Glutamatergic neuron (in vitro differentiated cells): Measurements from ENCODE around the gene FOXQ1. TPM values are rescaled to one million over a fixed set of nuclear protein-coding genes. Genes with fewer than 3 reads are reported as not detected.

Source experiments
- DNase-seq: peaks from one replicate; pipeline ENCODE4 v3.0.0; 2022
- H3K27ac Mint-ChIP-seq: one replicate; pipeline ENCODE4 v1.8.0; 2020; ENCODE audit warnings: mild to moderate bottlenecking, mixed read lengths, inconsistent platforms; ENCODE audit not compliant: unreplicated experiment
- H3K27me3 Mint-ChIP-seq: one replicate; pipeline ENCODE4 v1.8.0; 2020; ENCODE audit warnings: mild to moderate bottlenecking, moderate library complexity, mixed read lengths, inconsistent platforms; ENCODE audit not compliant: unreplicated experiment
- H3K36me3 Mint-ChIP-seq: one replicate; pipeline ENCODE4 v1.8.0; 2020; ENCODE audit warnings: mild to moderate bottlenecking, mixed read lengths, inconsistent platforms; ENCODE audit not compliant: unreplicated experiment
- H3K4me1 Mint-ChIP-seq: one replicate; pipeline ENCODE4 v1.8.0; 2020; ENCODE audit warnings: mild to moderate bottlenecking, low read depth, mixed read lengths, inconsistent platforms; ENCODE audit not compliant: unreplicated experiment
- H3K4me3 Mint-ChIP-seq: one replicate; pipeline ENCODE4 v1.8.0; 2020; ENCODE audit warnings: mild to moderate bottlenecking, mixed read lengths, inconsistent platforms; ENCODE audit not compliant: unreplicated experiment
- H3K9me3 Mint-ChIP-seq: one replicate; pipeline ENCODE4 v1.8.0; 2020; ENCODE audit warnings: mild to moderate bottlenecking, moderate library complexity, mixed read lengths, inconsistent platforms; ENCODE audit not compliant: unreplicated experiment
- CTCF ChIP-seq: fragments of 200-600 bp; sonication (generic); IDR thresholded peaks from one replicate; pipeline ENCODE4 v1.5.0; 2021; ENCODE audit not compliant: partially characterized antibody, unreplicated experiment
- total RNA-seq: library from RNA; stranded (reverse); fragmentation: NEBNext Ultra II Directional; extraction: Animal tissue kit (Norgen Biotek cat#: 25700); gene quantifications from one replicate; pipeline ENCODE4 v1.2.1, GENCODE V29; 2021; ENCODE audit not compliant: unreplicated experiment

FOXQ1 gene
- total RNA-seq, 1 donor from 2014 or later = 1.9 TPM

- no peak overlapping the region for H3K4me3 Mint-ChIP-seq
- H3K36me3 Mint-ChIP-seq = peaks cover 5% of the 10 kb centered on the region
- H3K27me3 Mint-ChIP-seq = peaks cover 3% of the 10 kb centered on the region
- TF ChIP-seq CTCF = no peak
- H3K27ac Mint-ChIP-seq = no peak overlapping the region
- no peak for DNase-seq
- H3K9me3 Mint-ChIP-seq = no peaks in the 10 kb centered on the region
- H3K4me1 Mint-ChIP-seq = no peaks in the 10 kb centered on the region
These were observed 23.6 kb downstream of the FOXQ1 start for GRCh38 chr6:1335367-1336037.

- no peak for TF ChIP-seq CTCF
- Mint-ChIP-seq H3K4me1 (no peaks in the 10 kb centered on the region), H3K27ac (no peak overlapping the region), H3K27me3 (peaks cover 3% of the 10 kb centered on the region), H3K9me3 (no peaks in the 10 kb centered on the region), H3K36me3 (no peaks in the 10 kb centered on the region), H3K4me3 (no peak overlapping the region)
- no peak for DNase-seq
These were observed 24.4 kb downstream of the FOXQ1 start for GRCh38 chr6:1336246-1336843.

- Mint-ChIP-seq H3K27ac (no peak overlapping the region), H3K4me3 (no peak overlapping the region), H3K36me3 (no peaks in the 10 kb centered on the region), H3K9me3 (no peaks in the 10 kb centered on the region), H3K4me1 (no peaks in the 10 kb centered on the region), H3K27me3 (peaks cover 3% of the 10 kb centered on the region)
- no peak for TF ChIP-seq CTCF
- no peak for DNase-seq
These were observed 25.9 kb downstream of the FOXQ1 start for GRCh38 chr6:1337791-1338190.

- DNase-seq = no peak
- no peaks in the 10 kb centered on the region for H3K27me3 Mint-ChIP-seq
- H3K36me3 Mint-ChIP-seq = peaks cover 18% of the 10 kb centered on the region
- TF ChIP-seq CTCF = no peak
- H3K27ac Mint-ChIP-seq = no peak overlapping the region
- no peak overlapping the region for H3K4me3 Mint-ChIP-seq
- H3K9me3 Mint-ChIP-seq = no peaks in the 10 kb centered on the region
- H3K4me1 Mint-ChIP-seq = no peaks in the 10 kb centered on the region
These were observed 34.2 kb downstream of the FOXQ1 start for GRCh38 chr6:1346101-1346500.

- Mint-ChIP-seq H3K4me1 (no peaks in the 10 kb centered on the region), H3K36me3 (peaks cover 18% of the 10 kb centered on the region), H3K27me3 (no peaks in the 10 kb centered on the region), H3K4me3 (no peak overlapping the region), H3K27ac (no peak overlapping the region), H3K9me3 (no peaks in the 10 kb centered on the region)
- no peak for TF ChIP-seq CTCF
- DNase-seq = no peak
These were observed 34.7 kb downstream of the FOXQ1 start for GRCh38 chr6:1346558-1347091.
